Transverse colon (tissue), 4 donors: Measurements from ENCODE around the gene ZBTB20. TPM values are rescaled to one million over a fixed set of nuclear protein-coding genes. Genes with fewer than 3 reads are reported as not detected.

ENCODE experiments used
- DNase-seq: peaks from one replicate; pipeline ENCODE4 v3.0.0-alpha.2; 2019
- H3K27ac ChIP-seq, 4 donors: fragments of 200-600 bp; sonication (generic); 2 replicates each; pipeline ENCODE4 v1.5.1; 2016 to 2018; ENCODE audit warnings: inconsistent platforms in 4 of 4
- H3K27me3 ChIP-seq: fragments of 200-600 bp; sonication (generic); 2 replicates; pipeline ENCODE4 v1.5.1; 2017; ENCODE audit warnings: inconsistent platforms
- H3K36me3 ChIP-seq, 4 donors: fragments of 200-600 bp; sonication (generic); 2 replicates each; pipeline ENCODE4 v1.5.1; 2017 to 2019; ENCODE audit warnings: inconsistent platforms in 4 of 4
- H3K4me1 ChIP-seq, 4 donors: fragments of 200-600 bp; sonication (generic); 2 replicates each; pipeline ENCODE4 v1.5.1; 2017 to 2020; ENCODE audit warnings: inconsistent platforms in 4 of 4
- H3K4me3 ChIP-seq, 4 donors: fragments of 200-600 bp; sonication (generic); 1 replicate in 1 of 4; 2 replicates in 3 of 4; pipeline versions ENCODE4 v1.5.1 to v1.6.1; 2017 to 2019; ENCODE audit warnings: inconsistent platforms in 4 of 4
- H3K9me3 ChIP-seq, 2 donors: fragments of 200-600 bp; sonication (generic); 2 replicates each; pipeline ENCODE4 v1.5.1; 2017 to 2019; ENCODE audit warnings: inconsistent platforms in 2 of 2
- CTCF ChIP-seq, 5 experiments: fragments of 200-600 bp in 3 of 5; fragments of 450-650 bp in 2 of 5; sonication (generic) in 3 of 5; IDR thresholded peaks; 1 replicate in 2 of 5; 2 replicates in 3 of 5; pipeline ENCODE4 v1.5.1; 2016 to 2017; ENCODE audit warnings: antibody characterized with exemption in 5 of 5, inconsistent platforms in 3 of 5, mild to moderate bottlenecking in 2 of 5, moderate library complexity in 1 of 5
- EP300 ChIP-seq: sonication (generic); formaldehyde crosslinking; IDR thresholded peaks from one replicate; pipeline ENCODE4 v1.6.1; 2017; ENCODE audit warnings: antibody characterized with exemption, low read depth
- POLR2A ChIP-seq: fragments of 450-650 bp; IDR thresholded peaks from one replicate; pipeline ENCODE4 v1.6.1; 2016; ENCODE audit warnings: antibody characterized with exemption, mild to moderate bottlenecking, moderate library complexity
- POLR2AphosphoS5 ChIP-seq, 3 donors: sonication (generic); formaldehyde crosslinking; IDR thresholded peaks; one replicate each; pipeline ENCODE4 v1.6.1; 2016; ENCODE audit warnings: antibody characterized with exemption in 3 of 3
- WGBS, 2 donors: methylation state at CpG; one replicate each; pipeline ENCODE4 v1.1.5; 2018; ENCODE audit warnings: low coverage in 1 of 2; 5-methylcytosine and 5-hydroxymethylcytosine counted together
- in situ Hi-C, 4 donors: fragments of 200-750 bp; cut with MboI; loops; one replicate each; pipeline versions ENCODE4 v1.15.0 to v1.15.1; 2017; ENCODE audit warnings: low sequenced_read_pairs in 3 of 4, low pct_ligation_motif_present in 1 of 4, low pct_unique_long_range_greater_than_20kb in 1 of 4
- intact Hi-C: fragments of 100-400 bp; cut with DNase I; formaldehyde crosslinking; loops from one replicate; pipeline ENCODE4 v1.15.1; 2023; ENCODE audit warnings: low total_unique reads
- total RNA-seq, 4 donors: library from RNA; depleted of rRNA; stranded (reverse); fragments of >200 nt; gene quantifications; one replicate each; pipeline ENCODE4 v1.1.0, GENCODE V29; 2016

ZBTB20 gene
- total RNA-seq, 4 donors from 2014 or later, result 44.6 to 50.5 (median 46.4) TPM

- in situ Hi-C loops, result no loop called here
- H3K27me3 ChIP-seq, result no peaks in the 10 kb centered on the region
- H3K27ac ChIP-seq, result peak overlapping the region in 1 of 4 donors; percentile 7
- H3K4me3 ChIP-seq, result no peak overlapping the region
- no peak for TF ChIP-seq CTCF (IDR thresholded peaks at IDR 0.05)
- TF ChIP-seq POLR2A, result no peak
- no peak for TF ChIP-seq EP300
- TF ChIP-seq POLR2AphosphoS5 (IDR thresholded peaks at IDR 0.05), result no peak
- H3K9me3 ChIP-seq, result no peaks in the 10 kb centered on the region
- WGBS, 2 donors, result 79 to 100% methylated on average over 1 to 5 of the region's 5 CpGs
- no peak for DNase-seq
- intact Hi-C loops, result no loop called here
- H3K36me3 ChIP-seq, result no peaks in the 10 kb centered on the region
- H3K4me1 ChIP-seq, result peaks cover 0 to 25% (median 10%) of the 10 kb centered on the region in 4 donors
These were observed 768.3 kb downstream of the ZBTB20 start for GRCh38 chr3:114378760-114379159.

- Histone ChIP-seq H3K4me3 (no peak overlapping the region), H3K4me1 (peaks cover 0 to 21% (median 8%) of the 10 kb centered on the region in 4 donors), H3K27ac (no peak overlapping the region), H3K27me3 (no peaks in the 10 kb centered on the region), H3K9me3 (no peaks in the 10 kb centered on the region), H3K36me3 (no peaks in the 10 kb centered on the region)
- in situ Hi-C loops, result no loop called here
- DNase-seq, result no peak
- intact Hi-C loops, result no loop called here
- TF ChIP-seq CTCF (IDR thresholded peaks at IDR 0.05) (no peak), EP300 (no peak), POLR2AphosphoS5 (IDR thresholded peaks at IDR 0.05) (no peak), POLR2A (no peak)
- WGBS, 2 donors, result 77 to 88% methylated on average over 4 of the region's 4 CpGs
These were observed 769.7 kb downstream of the ZBTB20 start for GRCh38 chr3:114377426-114377825.

- Histone ChIP-seq H3K4me1 (peaks cover 0 to 21% (median 8%) of the 10 kb centered on the region in 4 donors), H3K27ac (no peak overlapping the region)
- TF ChIP-seq POLR2A, result no peak
- no peak for TF ChIP-seq CTCF (IDR thresholded peaks at IDR 0.05)
- no peak for TF ChIP-seq POLR2AphosphoS5 (IDR thresholded peaks at IDR 0.05)
- TF ChIP-seq EP300, result no peak
These were observed 770.4 kb downstream of the ZBTB20 start for GRCh38 chr3:114376516-114377185.

GRCh38 chr3:114375608-114376421 is 771.3 kb downstream of the ZBTB20 start:
- intact Hi-C loops, result no loop called here
- in situ Hi-C loops, result no loop called here
- no peaks in the 10 kb centered on the region for H3K9me3 ChIP-seq
- H3K27me3 ChIP-seq, result no peaks in the 10 kb centered on the region
- no peak overlapping the region for H3K27ac ChIP-seq
- H3K4me1 ChIP-seq, result peaks cover 0 to 16% (median 7%) of the 10 kb centered on the region in 4 donors
- no peak overlapping the region for H3K4me3 ChIP-seq
- 83 to 90% methylated on average over 9 of the region's 9 CpGs for WGBS, 2 donors
- H3K36me3 ChIP-seq, result no peaks in the 10 kb centered on the region
- no peak for DNase-seq
- TF ChIP-seq POLR2AphosphoS5 (IDR thresholded peaks at IDR 0.05) (no peak), CTCF (IDR thresholded peaks at IDR 0.05) (no peak), POLR2A (no peak), EP300 (no peak)

More at GRCh38 chr3:114376516-114377185, 770.4 kb downstream of the ZBTB20 start:
- in situ Hi-C loops, result no loop called here
- H3K27me3 ChIP-seq, result no peaks in the 10 kb centered on the region
- no peaks in the 10 kb centered on the region for H3K36me3 ChIP-seq
- H3K9me3 ChIP-seq, result no peaks in the 10 kb centered on the region
- no peak for DNase-seq
- H3K4me3 ChIP-seq, result no peak overlapping the region
- intact Hi-C loops, result no loop called here
- WGBS, 2 donors, result 93 to 98% methylated on average over 7 to 8 of the region's 8 CpGs
